HepG2 (cell line): ENCODE data around the gene IL1RL2. TPM values are rescaled to one million over a fixed set of nuclear protein-coding genes. Genes with fewer than 3 reads are reported as not detected.

Source experiments
- ATAC-seq: fragments of 200-7000 bp; cut with Tn5 transposase; 3 replicates; pipeline ENCODE4 v1.9.1; 2020; ENCODE audit warnings: mild to moderate bottlenecking, moderate library complexity
- BruUV-seq: library from RNA; stranded (reverse); fragments of 400-500 nt; replicated peaks from 2 replicates; lab custom pipeline; 2021; lab: Mats Ljungman, UMichigan
- CTCF ChIA-PET: fragments of 300-600 bp; formaldehyde crosslinking; extraction: SDS; loops from one replicate; lab custom pipeline; 2021; ENCODE audit warnings: low total read pairs, inconsistent platforms, low intra/inter-chr PET ratio; lab: Yijun Ruan, JAX
- POLR2A ChIA-PET: fragments of 350-600 bp; sonication (Branson Sonifier 250); formaldehyde crosslinking; loops from one replicate; lab custom pipeline; 2020; ENCODE audit warnings: antibody characterized with exemption, inconsistent platforms; lab: Yijun Ruan, JAX
- DNase-seq: peaks from one replicate; pipeline ENCODE4 v3.0.0-alpha.2; 2015; ENCODE audit warnings: low spot score
- FAIRE-seq: peaks from 3 replicates; lab custom pipeline; 2011; peaks lifted over from hg19 to GRCh38; lab: Jason Lieb, UNC
- H2AFZ ChIP-seq: one replicate; pipeline ENCODE4 v1.6.1; 2011; ENCODE audit warnings: low read length, inconsistent platforms
- H3K27ac ChIP-seq: fragments of 300-600 bp; 3 replicates; pipeline ENCODE4 v1.8.0; 2011; ENCODE audit warnings: mixed run types, mild to moderate bottlenecking, mixed read lengths, low read length, inconsistent platforms; ENCODE audit not compliant: insufficient read depth; ENCODE audit errors: extremely low read length
- H3K27me3 ChIP-seq, 2 experiments: fragments of 200-600 bp in 1 of 2; 2 replicates in 1 of 2; 3 replicates in 1 of 2; pipeline versions ENCODE4 v1.6.0 to v1.8.0; 2011; ENCODE audit warnings: low read length in 2 of 2, mild to moderate bottlenecking in 2 of 2, moderate library complexity in 2 of 2, inconsistent platforms in 1 of 2; ENCODE audit not compliant: insufficient read depth in 2 of 2, control insufficient read depth in 1 of 2
- H3K36me3 ChIP-seq, 2 experiments: fragments of 200-600 bp in 1 of 2; replicated peaks in 1 of 2; 2 replicates in 1 of 2; 3 replicates in 1 of 2; pipeline versions ENCODE4 v1.5.1 to v1.8.0; 2011; ENCODE audit warnings: low read length in 2 of 2, inconsistent platforms in 1 of 2; ENCODE audit not compliant: insufficient read depth in 2 of 2, control insufficient read depth in 1 of 2
- H3K4me1 ChIP-seq: 2 replicates; pipeline ENCODE4 v1.5.1; 2012; ENCODE audit warnings: low read length, inconsistent platforms; ENCODE audit not compliant: insufficient read depth
- H3K4me2 ChIP-seq: 2 replicates; pipeline ENCODE4 v1.6.0; 2011; ENCODE audit warnings: low read depth, low read length, inconsistent platforms
- H3K4me3 ChIP-seq, 3 experiments: fragments of 200-600 bp in 1 of 3; sonication (generic), shearing (Covaris generic) in 1 of 3; replicated peaks in 1 of 3; 2 replicates each; pipeline ENCODE4 v1.5.1; 2011 to 2016; ENCODE audit warnings: low read length in 3 of 3, inconsistent platforms in 2 of 3, low read depth in 2 of 3, mild to moderate bottlenecking in 2 of 3, control low read depth in 1 of 3, mixed read lengths in 1 of 3; ENCODE audit not compliant: insufficient read depth in 1 of 3
- H3K79me2 ChIP-seq: one replicate; pipeline ENCODE4 v1.6.1; 2011; ENCODE audit warnings: low read length, inconsistent platforms; ENCODE audit not compliant: insufficient read depth
- H3K9ac ChIP-seq: 2 replicates; pipeline ENCODE4 v1.6.0; 2011; ENCODE audit warnings: mild to moderate bottlenecking, low read depth, low read length, inconsistent platforms; ENCODE audit not compliant: insufficient read depth
- H3K9me3 ChIP-seq: 2 replicates; pipeline ENCODE4 v1.5.1; 2012; ENCODE audit warnings: mild to moderate bottlenecking, low read length
- H4K20me1 ChIP-seq: 2 replicates; pipeline ENCODE4 v1.6.0; 2011; ENCODE audit warnings: inconsistent platforms, mild to moderate bottlenecking, low read length, moderate library complexity; ENCODE audit not compliant: insufficient read depth
- ATRX ChIP-seq: sonication (generic); formaldehyde crosslinking; IDR thresholded peaks from 2 replicates; pipeline ENCODE4 v1.4.0; 2020; ENCODE audit warnings: missing genetic modification reagents, borderline replicate concordance
- BCL6 ChIP-seq: IDR thresholded peaks from 2 replicates; pipeline ENCODE4 v1.6.1; 2016; ENCODE audit warnings: missing genetic modification reagents, missing compliant biosample characterization
- CREB1 ChIP-seq, 2 experiments: fragments of 450-650 bp in 1 of 2; IDR thresholded peaks; 2 replicates each; pipeline ENCODE4 v1.6.1; 2016 to 2017; ENCODE audit warnings: control low read depth in 1 of 2, mild to moderate bottlenecking in 1 of 2, missing compliant biosample characterization in 1 of 2, missing genetic modification characterization in 1 of 2
- DBP ChIP-seq: sonication (generic); formaldehyde crosslinking; IDR thresholded peaks from 2 replicates; pipeline ENCODE4 v1.4.0; 2020; ENCODE audit warnings: missing genetic modification reagents; ENCODE audit errors: not compliant biosample characterization
- GATAD1 ChIP-seq: IDR thresholded peaks from 2 replicates; pipeline ENCODE4 v1.6.1; 2016; ENCODE audit warnings: missing genetic modification reagents, missing compliant biosample characterization
- GPN1 ChIP-seq: sonication (generic); formaldehyde crosslinking; IDR thresholded peaks from 2 replicates; pipeline ENCODE4 v1.5.1; 2020; ENCODE audit warnings: missing genetic modification reagents, borderline replicate concordance
- JUN ChIP-seq: sonication (generic); formaldehyde crosslinking; IDR thresholded peaks from 2 replicates; pipeline ENCODE4 v1.4.0; 2020; ENCODE audit warnings: mild to moderate bottlenecking, missing genetic modification reagents
- PHB2 ChIP-seq: fragments of 450-650 bp; IDR thresholded peaks from 2 replicates; pipeline ENCODE4 v1.6.1; 2018; ENCODE audit not compliant: partially characterized antibody
- TRAFD1 ChIP-seq: sonication (generic); formaldehyde crosslinking; IDR thresholded peaks from 2 replicates; pipeline ENCODE4 v1.5.1; 2020; ENCODE audit warnings: missing genetic modification reagents, mild to moderate bottlenecking, borderline replicate concordance
- ZNF253 ChIP-seq: sonication (generic); formaldehyde crosslinking; IDR thresholded peaks from 2 replicates; pipeline ENCODE4 v1.8.0; 2022; ENCODE audit warnings: mild to moderate bottlenecking, missing genetic modification reagents, borderline replicate concordance
- ZNF329 ChIP-seq: sonication (generic); formaldehyde crosslinking; IDR thresholded peaks from 2 replicates; pipeline ENCODE4 v1.9.0; 2021; ENCODE audit warnings: low read depth, mild to moderate bottlenecking, missing genetic modification reagents
- ZNF33A ChIP-seq: sonication (generic); formaldehyde crosslinking; IDR thresholded peaks from 2 replicates; pipeline ENCODE4 v1.5.1; 2020; ENCODE audit warnings: missing genetic modification reagents, mild to moderate bottlenecking, moderate library complexity, borderline replicate concordance
- ZNF574 ChIP-seq: sonication (generic); formaldehyde crosslinking; IDR thresholded peaks from 2 replicates; pipeline ENCODE4 v1.4.0; 2020; ENCODE audit warnings: missing genetic modification reagents
- ZNF670 ChIP-seq: sonication (generic); formaldehyde crosslinking; IDR thresholded peaks from 2 replicates; pipeline ENCODE4 v1.8.0; 2022; ENCODE audit warnings: mild to moderate bottlenecking, missing genetic modification reagents, borderline replicate concordance
- WGBS: methylation state at CpG from one replicate; pipeline ENCODE4 v1.1.6; 2017; ENCODE audit warnings: low lambda C conversion rate; 5-methylcytosine and 5-hydroxymethylcytosine counted together
- in situ Hi-C: cut with HindIII; loops from 2 replicates; pipeline ENCODE4 v1.10.0; 2017; ENCODE audit warnings: low pct_unique_long_range_greater_than_20kb; ENCODE audit not compliant: extremely low pct_ligation_motif_present
- intact Hi-C: fragments of 100-400 bp; cut with micrococcal nuclease; formaldehyde crosslinking; loops from one replicate; pipeline ENCODE4 v1.10.0; 2022; ENCODE audit not compliant: unreplicated experiment
- polyA plus RNA-seq, 8 experiments: library from polyadenylated mRNA; depleted of rRNA in 3 of 8; stranded (reverse) in 7 of 8; unstranded in 1 of 8; fragments of >200 nt; fragmentation: Illumina TruSeq in 4 of 8; extraction: Trizol in 4 of 8; gene quantifications; 2 replicates each; pipeline versions ENCODE4 v1.2.1 to v1.2.3, GENCODE V29; 2011 to 2016; ENCODE audit warnings: low read depth in 4 of 8, missing spikeins in 1 of 8, mixed read lengths in 1 of 8; ENCODE audit not compliant: insufficient read depth in 1 of 8
- total RNA-seq, 5 experiments: library from RNA; depleted of rRNA; stranded (reverse); fragments of >200 nt; fragmentation: Illumina TruSeq; extraction: Trizol; gene quantifications; 2 replicates each; pipeline ENCODE4 v1.2.3, GENCODE V29; 2016; ENCODE audit warnings: low read depth in 1 of 5
- TF ChIP-seq, protein P1 (sequence below): IDR thresholded peaks from 2 replicates; pipeline ENCODE4 v1.4.0; 2020; ENCODE audit warnings: mild to moderate bottlenecking, missing genetic modification reagents

Gene IL1RL2
- total and polyA plus RNA-seq, 2 of the 13 experiments (the other 11 are each of a cell fraction or from before 2014, with no cell fraction given) = 0.03 TPM; not detected in 1

- ChIA-PET CTCF (interaction anchor here (0.8 to 1.7 kb wide), 3 partner anchors 103 to 197 kb away, joined by 3 to 5 read pairs (median 3); no protein-coding TSS in a partner anchor), POLR2A (no interaction called here)
- WGBS = 99% methylated on average over 2 of the region's 2 CpGs
- in situ Hi-C loops (loop anchor here (5.0 kb wide), 2 partner anchors 105 to 190 kb away; partner anchors contain the start of gene IL18R1), intact Hi-C loops (loop anchor here (5.0 kb wide), 1 partner anchor 190 kb away; no protein-coding TSS in a partner anchor)
- Histone ChIP-seq H2AFZ (no peak overlapping the region), H3K79me2 (no peaks in the 10 kb centered on the region), H3K4me2 (no peak overlapping the region), H3K9ac (no peak overlapping the region), H3K27ac (no peak overlapping the region), H3K4me1 (peaks cover 7% of the 10 kb centered on the region), H3K36me3 (no peaks in the 10 kb centered on the region), H3K27me3 (peaks cover 2 to 43% of the 10 kb centered on the region in 2 experiments; a peak in 4 of 5 replicates), H3K9me3 (no peaks in the 10 kb centered on the region), H3K4me3 (no peak overlapping the region), H4K20me1 (no peaks in the 10 kb centered on the region)
- FAIRE-seq = no peak
- ATAC-seq = no peak
- no peak for DNase-seq
- BruUV-seq = no TSS peak
- TF ChIP-seq GPN1 (CRISPR knock-in tag) = no peak
- TF ChIP-seq ZNF253 (CRISPR knock-in tag) = no peak
- TF ChIP-seq JUN (CRISPR knock-in tag) = no peak
- TF ChIP-seq, protein P1, sequence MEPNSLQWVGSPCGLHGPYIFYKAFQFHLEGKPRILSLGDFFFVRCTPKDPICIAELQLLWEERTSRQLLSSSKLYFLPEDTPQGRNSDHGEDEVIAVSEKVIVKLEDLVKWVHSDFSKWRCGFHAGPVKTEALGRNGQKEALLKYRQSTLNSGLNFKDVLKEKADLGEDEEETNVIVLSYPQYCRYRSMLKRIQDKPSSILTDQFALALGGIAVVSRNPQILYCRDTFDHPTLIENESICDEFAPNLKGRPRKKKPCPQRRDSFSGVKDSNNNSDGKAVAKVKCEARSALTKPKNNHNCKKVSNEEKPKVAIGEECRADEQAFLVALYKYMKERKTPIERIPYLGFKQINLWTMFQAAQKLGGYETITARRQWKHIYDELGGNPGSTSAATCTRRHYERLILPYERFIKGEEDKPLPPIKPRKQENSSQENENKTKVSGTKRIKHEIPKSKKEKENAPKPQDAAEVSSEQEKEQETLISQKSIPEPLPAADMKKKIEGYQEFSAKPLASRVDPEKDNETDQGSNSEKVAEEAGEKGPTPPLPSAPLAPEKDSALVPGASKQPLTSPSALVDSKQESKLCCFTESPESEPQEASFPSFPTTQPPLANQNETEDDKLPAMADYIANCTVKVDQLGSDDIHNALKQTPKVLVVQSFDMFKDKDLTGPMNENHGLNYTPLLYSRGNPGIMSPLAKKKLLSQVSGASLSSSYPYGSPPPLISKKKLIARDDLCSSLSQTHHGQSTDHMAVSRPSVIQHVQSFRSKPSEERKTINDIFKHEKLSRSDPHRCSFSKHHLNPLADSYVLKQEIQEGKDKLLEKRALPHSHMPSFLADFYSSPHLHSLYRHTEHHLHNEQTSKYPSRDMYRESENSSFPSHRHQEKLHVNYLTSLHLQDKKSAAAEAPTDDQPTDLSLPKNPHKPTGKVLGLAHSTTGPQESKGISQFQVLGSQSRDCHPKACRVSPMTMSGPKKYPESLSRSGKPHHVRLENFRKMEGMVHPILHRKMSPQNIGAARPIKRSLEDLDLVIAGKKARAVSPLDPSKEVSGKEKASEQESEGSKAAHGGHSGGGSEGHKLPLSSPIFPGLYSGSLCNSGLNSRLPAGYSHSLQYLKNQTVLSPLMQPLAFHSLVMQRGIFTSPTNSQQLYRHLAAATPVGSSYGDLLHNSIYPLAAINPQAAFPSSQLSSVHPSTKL = no peak
- no peak for TF ChIP-seq DBP (CRISPR knock-in tag)
- no peak for TF ChIP-seq ZNF329 (CRISPR knock-in tag)
- TF ChIP-seq PHB2 = no peak
- no peak for TF ChIP-seq ZNF670 (CRISPR knock-in tag)
- TF ChIP-seq TRAFD1 (CRISPR knock-in tag) = no peak
- TF ChIP-seq ATRX (CRISPR knock-in tag) = no peak
- no peak for TF ChIP-seq ZNF33A (CRISPR knock-in tag)
- no peak for TF ChIP-seq GATAD1
- no peak for TF ChIP-seq CREB1 (IDR thresholded peaks at IDR 0.05)
- TF ChIP-seq CREB1 (CRISPR knock-in tag; IDR thresholded peaks at IDR 0.05) = no peak
- no peak for TF ChIP-seq ZNF574 (CRISPR knock-in tag)
- no peak for TF ChIP-seq BCL6 (CRISPR knock-in tag)
Measured at GRCh38 chr2:102252236-102252635, 65.4 kb downstream of the IL1RL2 start.
